HepG2 (cell line): ENCODE results near the gene ALB. TPM values are rescaled to one million over a fixed set of nuclear protein-coding genes. Genes with fewer than 3 reads are reported as not detected.

Experiments
- ATAC-seq: fragments of 200-7000 bp; cut with Tn5 transposase; 3 replicates; pipeline ENCODE4 v1.9.1; 2020; ENCODE audit warnings: mild to moderate bottlenecking, moderate library complexity
- BruUV-seq: library from RNA; stranded (reverse); fragments of 400-500 nt; replicated peaks from 2 replicates; lab custom pipeline; 2021; lab: Mats Ljungman, UMichigan
- CTCF ChIA-PET: fragments of 300-600 bp; formaldehyde crosslinking; extraction: SDS; loops from one replicate; lab custom pipeline; 2021; ENCODE audit warnings: low total read pairs, inconsistent platforms, low intra/inter-chr PET ratio; lab: Yijun Ruan, JAX
- POLR2A ChIA-PET: fragments of 350-600 bp; sonication (Branson Sonifier 250); formaldehyde crosslinking; loops from one replicate; lab custom pipeline; 2020; ENCODE audit warnings: antibody characterized with exemption, inconsistent platforms; lab: Yijun Ruan, JAX
- DNase-seq: peaks from one replicate; pipeline ENCODE4 v3.0.0-alpha.2; 2015; ENCODE audit warnings: low spot score
- FAIRE-seq: peaks from 3 replicates; lab custom pipeline; 2011; peaks lifted over from hg19 to GRCh38; lab: Jason Lieb, UNC
- H2AFZ ChIP-seq: one replicate; pipeline ENCODE4 v1.6.1; 2011; ENCODE audit warnings: low read length, inconsistent platforms
- H3K27ac ChIP-seq: fragments of 300-600 bp; 3 replicates; pipeline ENCODE4 v1.8.0; 2011; ENCODE audit warnings: mixed run types, mild to moderate bottlenecking, mixed read lengths, low read length, inconsistent platforms; ENCODE audit not compliant: insufficient read depth; ENCODE audit errors: extremely low read length
- H3K27me3 ChIP-seq, 2 experiments: fragments of 200-600 bp in 1 of 2; 2 replicates in 1 of 2; 3 replicates in 1 of 2; pipeline versions ENCODE4 v1.6.0 to v1.8.0; 2011; ENCODE audit warnings: low read length in 2 of 2, mild to moderate bottlenecking in 2 of 2, moderate library complexity in 2 of 2, inconsistent platforms in 1 of 2; ENCODE audit not compliant: insufficient read depth in 2 of 2, control insufficient read depth in 1 of 2
- H3K36me3 ChIP-seq, 2 experiments: fragments of 200-600 bp in 1 of 2; replicated peaks in 1 of 2; 2 replicates in 1 of 2; 3 replicates in 1 of 2; pipeline versions ENCODE4 v1.5.1 to v1.8.0; 2011; ENCODE audit warnings: low read length in 2 of 2, inconsistent platforms in 1 of 2; ENCODE audit not compliant: insufficient read depth in 2 of 2, control insufficient read depth in 1 of 2
- H3K4me1 ChIP-seq: 2 replicates; pipeline ENCODE4 v1.5.1; 2012; ENCODE audit warnings: low read length, inconsistent platforms; ENCODE audit not compliant: insufficient read depth
- H3K4me2 ChIP-seq: 2 replicates; pipeline ENCODE4 v1.6.0; 2011; ENCODE audit warnings: low read depth, low read length, inconsistent platforms
- H3K4me3 ChIP-seq, 3 experiments: fragments of 200-600 bp in 1 of 3; sonication (generic), shearing (Covaris generic) in 1 of 3; replicated peaks in 1 of 3; 2 replicates each; pipeline ENCODE4 v1.5.1; 2011 to 2016; ENCODE audit warnings: low read length in 3 of 3, inconsistent platforms in 2 of 3, low read depth in 2 of 3, mild to moderate bottlenecking in 2 of 3, control low read depth in 1 of 3, mixed read lengths in 1 of 3; ENCODE audit not compliant: insufficient read depth in 1 of 3
- H3K79me2 ChIP-seq: one replicate; pipeline ENCODE4 v1.6.1; 2011; ENCODE audit warnings: low read length, inconsistent platforms; ENCODE audit not compliant: insufficient read depth
- H3K9ac ChIP-seq: 2 replicates; pipeline ENCODE4 v1.6.0; 2011; ENCODE audit warnings: mild to moderate bottlenecking, low read depth, low read length, inconsistent platforms; ENCODE audit not compliant: insufficient read depth
- H3K9me3 ChIP-seq: 2 replicates; pipeline ENCODE4 v1.5.1; 2012; ENCODE audit warnings: mild to moderate bottlenecking, low read length
- H4K20me1 ChIP-seq: 2 replicates; pipeline ENCODE4 v1.6.0; 2011; ENCODE audit warnings: inconsistent platforms, mild to moderate bottlenecking, low read length, moderate library complexity; ENCODE audit not compliant: insufficient read depth
- ARNT2 ChIP-seq: sonication (generic); formaldehyde crosslinking; IDR thresholded peaks from 2 replicates; pipeline ENCODE4 v1.8.0; 2022; ENCODE audit warnings: mild to moderate bottlenecking, low read depth, missing genetic modification reagents, moderate library complexity
- BORCS8-MEF2B ChIP-seq: sonication (generic); formaldehyde crosslinking; IDR thresholded peaks from 2 replicates; pipeline ENCODE4 v1.8.0; 2022; ENCODE audit warnings: mild to moderate bottlenecking, missing genetic modification reagents
- DBP ChIP-seq: sonication (generic); formaldehyde crosslinking; IDR thresholded peaks from 2 replicates; pipeline ENCODE4 v1.4.0; 2020; ENCODE audit warnings: missing genetic modification reagents; ENCODE audit errors: not compliant biosample characterization
- KLF9 ChIP-seq: IDR thresholded peaks from 2 replicates; pipeline ENCODE4 v1.6.1; 2016; ENCODE audit warnings: low read depth
- LCORL ChIP-seq, 2 experiments: fragments of 450-650 bp in 1 of 2; sonication (generic) in 1 of 2; formaldehyde crosslinking in 1 of 2; IDR thresholded peaks; 2 replicates each; pipeline versions ENCODE4 v1.5.0 to v1.6.1; 2017 to 2020; ENCODE audit warnings: antibody characterized with exemption in 1 of 2, missing genetic modification reagents in 1 of 2
- MAX ChIP-seq: IDR thresholded peaks from 2 replicates; pipeline ENCODE4 v1.6.1; 2012; ENCODE audit warnings: inconsistent platforms
- MIER2 ChIP-seq: IDR thresholded peaks from 2 replicates; pipeline ENCODE4 v1.6.1; 2016; ENCODE audit warnings: missing biosample characterization, missing genetic modification reagents
- NR2F2 ChIP-seq: IDR thresholded peaks from 2 replicates; pipeline ENCODE4 v1.6.1; 2012; ENCODE audit warnings: low read depth, inconsistent platforms, borderline replicate concordance
- SATB2 ChIP-seq: sonication (generic); formaldehyde crosslinking; IDR thresholded peaks from 2 replicates; pipeline ENCODE4 v1.5.0; 2020; ENCODE audit warnings: missing genetic modification reagents
- SMARCE1 ChIP-seq: fragments of 450-650 bp; IDR thresholded peaks from 2 replicates; pipeline ENCODE4 v1.6.1; 2017; ENCODE audit warnings: borderline replicate concordance
- TEAD2 ChIP-seq: sonication (generic); formaldehyde crosslinking; IDR thresholded peaks from 2 replicates; pipeline ENCODE4 v1.9.0; 2021; ENCODE audit warnings: missing genetic modification reagents
- ZBED4 ChIP-seq: sonication (generic); formaldehyde crosslinking; IDR thresholded peaks from 2 replicates; pipeline ENCODE4 v1.4.0; 2020; ENCODE audit warnings: missing genetic modification reagents, borderline replicate concordance
- ZFP36 ChIP-seq: fragments of 150-350 bp; IDR thresholded peaks from 2 replicates; pipeline ENCODE4 v1.6.1; 2018; ENCODE audit warnings: borderline replicate concordance, low read length, low read depth; ENCODE audit not compliant: partially characterized antibody
- ZGPAT ChIP-seq: IDR thresholded peaks from 2 replicates; pipeline ENCODE4 v1.6.1; 2016; ENCODE audit warnings: mild to moderate bottlenecking
- ZNF232 ChIP-seq: sonication (generic); formaldehyde crosslinking; IDR thresholded peaks from 2 replicates; pipeline ENCODE4 v1.4.0; 2020; ENCODE audit warnings: missing genetic modification reagents, borderline replicate concordance
- ZNF256 ChIP-seq: sonication (generic); formaldehyde crosslinking; conservative IDR thresholded peaks from 2 replicates; pipeline ENCODE4 v1.4.0; 2020; ENCODE audit warnings: missing genetic modification reagents
- ZNF567 ChIP-seq: sonication (generic); formaldehyde crosslinking; IDR thresholded peaks from 2 replicates; pipeline ENCODE4 v1.8.1; 2023; ENCODE audit warnings: mild to moderate bottlenecking, missing genetic modification reagents, borderline replicate concordance
- ZNF580 ChIP-seq: IDR thresholded peaks from 2 replicates; pipeline ENCODE4 v1.6.1; 2016; ENCODE audit warnings: low read depth, borderline replicate concordance
- ZNF713 ChIP-seq: sonication (generic); formaldehyde crosslinking; IDR thresholded peaks from 2 replicates; pipeline ENCODE4 v1.4.0; 2020; ENCODE audit warnings: mild to moderate bottlenecking, missing genetic modification reagents
- WGBS: methylation state at CpG from one replicate; pipeline ENCODE4 v1.1.6; 2017; ENCODE audit warnings: low lambda C conversion rate; 5-methylcytosine and 5-hydroxymethylcytosine counted together
- in situ Hi-C: cut with HindIII; loops from 2 replicates; pipeline ENCODE4 v1.10.0; 2017; ENCODE audit warnings: low pct_unique_long_range_greater_than_20kb; ENCODE audit not compliant: extremely low pct_ligation_motif_present
- intact Hi-C: fragments of 100-400 bp; cut with micrococcal nuclease; formaldehyde crosslinking; loops from one replicate; pipeline ENCODE4 v1.10.0; 2022; ENCODE audit not compliant: unreplicated experiment
- polyA plus RNA-seq, 8 experiments: library from polyadenylated mRNA; depleted of rRNA in 3 of 8; stranded (reverse) in 7 of 8; unstranded in 1 of 8; fragments of >200 nt; fragmentation: Illumina TruSeq in 4 of 8; extraction: Trizol in 4 of 8; gene quantifications; 2 replicates each; pipeline versions ENCODE4 v1.2.1 to v1.2.3, GENCODE V29; 2011 to 2016; ENCODE audit warnings: low read depth in 4 of 8, missing spikeins in 1 of 8, mixed read lengths in 1 of 8; ENCODE audit not compliant: insufficient read depth in 1 of 8
- total RNA-seq, 5 experiments: library from RNA; depleted of rRNA; stranded (reverse); fragments of >200 nt; fragmentation: Illumina TruSeq; extraction: Trizol; gene quantifications; 2 replicates each; pipeline ENCODE4 v1.2.3, GENCODE V29; 2016; ENCODE audit warnings: low read depth in 1 of 5

Gene ALB
- total and polyA plus RNA-seq, 2 of the 13 experiments (the other 11 are each of a cell fraction or from before 2014, with no cell fraction given), result 22,259 to 22,625 TPM

- no TSS peak for BruUV-seq
- POLR2A ChIA-PET, result interaction anchor here (1.3 to 7.8 kb wide), 6 partner anchors 11 to 77 kb away, joined by 3 to 85 read pairs (median 8); partner anchors contain the start of gene ALB
- WGBS, result 71% methylated on average over 6 of the region's 6 CpGs
- TF ChIP-seq SATB2 (CRISPR knock-in tag), result no peak
- no peak for TF ChIP-seq ZNF567 (CRISPR knock-in tag)
- TF ChIP-seq ZNF713 (CRISPR knock-in tag), result no peak
- TF ChIP-seq ZFP36, result no peak
- no peak; the same call in 1 of the 2 replicates for TF ChIP-seq MAX
- TF ChIP-seq MIER2 (CRISPR knock-in tag), result peak; percentile 93
- peak; percentile 34 for TF ChIP-seq DBP (CRISPR knock-in tag)
- TF ChIP-seq KLF9 (CRISPR knock-in tag), result no peak
- TF ChIP-seq ZNF256, result no peak; the same call in 1 of the 2 replicates
- no peak for TF ChIP-seq ZBED4 (CRISPR knock-in tag)
- TF ChIP-seq NR2F2, result no peak
- no peak for TF ChIP-seq SMARCE1
- TF ChIP-seq TEAD2, result no peak
- TF ChIP-seq ZNF580 (CRISPR knock-in tag), result no peak
- TF ChIP-seq ZGPAT, result 0 out of 2 replicates have a peak, but pooled peaks have one; percentile 18
- 0 out of 2 replicates have a peak, but pooled peaks have one; percentile 32 for TF ChIP-seq ZNF232
- TF ChIP-seq BORCS8-MEF2B (CRISPR knock-in tag), result 0 out of 2 replicates have a peak, but pooled peaks have one; percentile 32
- no peak for TF ChIP-seq LCORL (IDR thresholded peaks at IDR 0.05)
- TF ChIP-seq LCORL (CRISPR knock-in tag; IDR thresholded peaks at IDR 0.05), result no peak
- TF ChIP-seq ARNT2 (CRISPR knock-in tag), result no peak
Measured at GRCh38 chr4:73417973-73418372, 13.9 kb downstream of the ALB start.

More at GRCh38 chr4:73417973-73418372, 13.9 kb downstream of the ALB start:
- Histone ChIP-seq H2AFZ (no peak overlapping the region), H4K20me1 (peaks cover 3% of the 10 kb centered on the region), H3K9me3 (no peaks in the 10 kb centered on the region), H3K4me1 (peaks cover 46% of the 10 kb centered on the region), H3K27ac (peak overlapping the region; percentile 89), H3K4me3 (peak overlapping the region in 2 of 3 experiments; percentile 21 to 46; a peak in 4 of 6 replicates), H3K9ac (peak overlapping the region; percentile 26; the same call in 1 of the 2 replicates), H3K4me2 (peak overlapping the region; percentile 35; the same call in 1 of the 2 replicates), H3K79me2 (peaks cover 27% of the 10 kb centered on the region), H3K27me3 (no peaks in the 10 kb centered on the region), H3K36me3 (peaks cover 11 to 46% of the 10 kb centered on the region in 2 experiments; a peak in 4 of 5 replicates)
- in situ Hi-C loops (no loop called here), intact Hi-C loops (loop anchor here (2.0 kb wide), 1 partner anchor 73 kb away; no protein-coding TSS in a partner anchor)
- DNase-seq, result no peak
- CTCF ChIA-PET, result interaction anchor here (1.2 kb wide), 1 partner anchor 28 kb away, joined by 3 read pairs; no protein-coding TSS in a partner anchor
- no peak for ATAC-seq
- no peak for FAIRE-seq
